NCI-H748 (cell line): ENCODE data around the gene RAB6A.
"Not testable (repeated sequence)": the region's sequence is repeated elsewhere in the genome, so short reads cannot be mapped to it uniquely, and the experiment has no call there.

Experiments
- DNase-seq: peaks from one replicate; lab custom pipeline; 2025; ENCODE audit not compliant: unreplicated experiment; lab: John Stamatoyannopoulos, UW

RAB6A gene

GRCh38 chr11:73760679-73761402, at the start of gene RAB6A:
Gene RAB6A (minus strand): TSS chr11:73761074. CDS start chr11:73760635, 439 bp downstream.
- peak; percentile 100 for DNase-seq

- DNase-seq: no peak
Measured at GRCh38 chr11:73810637-73811036, 49.8 kb upstream of the RAB6A start.

GRCh38 chr11:73808052-73808451, 47.2 kb upstream of the RAB6A start:
- no peak for DNase-seq

- peak; percentile 5 for DNase-seq
Measured at GRCh38 chr11:73804712-73805111, 43.8 kb upstream of the RAB6A start.

- DNase-seq: no peak
Measured at GRCh38 chr11:73801136-73801535, 40.3 kb upstream of the RAB6A start.

GRCh38 chr11:73800276-73800806, 39.5 kb upstream of the RAB6A start:
- no peak for DNase-seq

- no peak for DNase-seq
Measured at GRCh38 chr11:73797457-73797856, 36.6 kb upstream of the RAB6A start.

- no peak for DNase-seq
Measured at GRCh38 chr11:73795925-73796632, 35.2 kb upstream of the RAB6A start.

GRCh38 chr11:73792584-73792983, 31.7 kb upstream of the RAB6A start:
- DNase-seq: no peak

- DNase-seq: no peak
Measured at GRCh38 chr11:73789279-73789670, 28.4 kb upstream of the RAB6A start.

GRCh38 chr11:73787643-73788558, 27.0 kb upstream of the RAB6A start, which contains the start of gene MRPL48:
Gene MRPL48 (plus strand): TSS chr11:73787874. CDS start chr11:73787972, 98 bp downstream.
- DNase-seq: peak; percentile 95

- no peak for DNase-seq
Measured at GRCh38 chr11:73787051-73787642, 26.3 kb upstream of the RAB6A start.

- not testable (repeated sequence) for DNase-seq
Measured at GRCh38 chr11:73785467-73785866, 24.6 kb upstream of the RAB6A start.

GRCh38 chr11:73784734-73785133, 23.9 kb upstream of the RAB6A start:
- no peak for DNase-seq

GRCh38 chr11:73784080-73784634, 23.3 kb upstream of the RAB6A start:
- peak; percentile 16 for DNase-seq

- no peak for DNase-seq
Measured at GRCh38 chr11:73783483-73784020, 22.7 kb upstream of the RAB6A start.

- no peak for DNase-seq
Measured at GRCh38 chr11:73781303-73781702, 20.4 kb upstream of the RAB6A start.

GRCh38 chr11:73779084-73779902, 18.4 kb upstream of the RAB6A start:
- peak; percentile 99 for DNase-seq

- not testable (repeated sequence) for DNase-seq
Measured at GRCh38 chr11:73770811-73771210, 9.9 kb upstream of the RAB6A start.
